ENCODE measurements around the gene TTC9B. TPM values are rescaled to one million over a fixed set of nuclear protein-coding genes. Genes with fewer than 3 reads are reported as not detected.

Gene TTC9B
- total and polyA plus RNA-seq, 2 of the 13 experiments (the other 11 are each of a cell fraction or from before 2014, with no cell fraction given), result not detected

GRCh38 chr19:40243181-40243580 lies 25.0 kb upstream of the TTC9B start (continued):
- TF ChIP-seq HNF1A (IDR thresholded peaks at IDR 0.05; ENCODE audit: low read depth) (no peak), HNF1A (CRISPR knock-in tag; IDR thresholded peaks at IDR 0.05; ENCODE audit: borderline replicate concordance) (no peak), ZNF33A (CRISPR knock-in tag; IDR thresholded peaks at IDR 0.05; ENCODE audit: borderline replicate concordance) (no peak), ZKSCAN8 (CRISPR knock-in tag; IDR thresholded peaks at IDR 0.05; ENCODE audit: borderline replicate concordance) (no peak), HOXA9 (CRISPR knock-in tag; IDR thresholded peaks at IDR 0.05; ENCODE audit: borderline replicate concordance) (no peak), ZNF883 (CRISPR knock-in tag; IDR thresholded peaks at IDR 0.05; ENCODE audit: not compliant biosample characterization) (no peak), TCF12 (IDR thresholded peaks at IDR 0.05) (no peak), TCF12 (CRISPR knock-in tag; IDR thresholded peaks at IDR 0.05) (no peak), RXRA (CRISPR knock-in tag; IDR thresholded peaks at IDR 0.05) (no peak)

- H3K36me3 ChIP-seq (replicated peaks in 1 of 2; ENCODE audit: control insufficient read depth in 1 of 2, insufficient read depth in 2 of 2, low read length in 2 of 2), result peaks cover 18 to 65% of the 10 kb centered on the region in 2 experiments
- H3K4me2 ChIP-seq (ENCODE audit: low read depth, low read length), result no peak overlapping the region
Measured at GRCh38 chr19:40242480-40242879, 24.3 kb upstream of the TTC9B start.

More at GRCh38 chr19:40242480-40242879, 24.3 kb upstream of the TTC9B start:
- ChIA-PET POLR2A (no interaction called here), CTCF (ENCODE audit: low intra/inter-chr PET ratio, low total read pairs) (no interaction called here)
- 88% methylated on average over 1 of the region's 12 CpGs for WGBS (ENCODE audit: low lambda C conversion rate)
- ATAC-seq, result no peak
- no peak overlapping the region for H3K9ac ChIP-seq (ENCODE audit: insufficient read depth, low read depth, low read length)
- intact Hi-C loops (cut with micrococcal nuclease; ENCODE audit: unreplicated experiment), result no loop called here
- no peak for FAIRE-seq
- H3K27ac ChIP-seq (ENCODE audit: extremely low read length, insufficient read depth, low read length), result no peak overlapping the region
- no TSS peak for BruUV-seq (replicated peaks)
- DNase-seq (ENCODE audit: low spot score), result no peak
- no peak overlapping the region for H2AFZ ChIP-seq (ENCODE audit: low read length)
- no peaks in the 10 kb centered on the region for H3K27me3 ChIP-seq (ENCODE audit: control insufficient read depth in 1 of 2, insufficient read depth in 2 of 2, low read length in 2 of 2)
- TF ChIP-seq ZNF234 (CRISPR knock-in tag; conservative IDR thresholded peaks at IDR 0.05), result no peak
- TF ChIP-seq MNT (IDR thresholded peaks at IDR 0.05), result no peak
- no peak for TF ChIP-seq HBP1 (CRISPR knock-in tag; IDR thresholded peaks at IDR 0.05; ENCODE audit: low read depth)
- no peak for TF ChIP-seq FOXO1 (CRISPR knock-in tag; IDR thresholded peaks at IDR 0.05)
- no peak for TF ChIP-seq ZNF839 (CRISPR knock-in tag; IDR thresholded peaks at IDR 0.05; ENCODE audit: borderline replicate concordance)
- no peak for TF ChIP-seq MLLT10 (CRISPR knock-in tag; IDR thresholded peaks at IDR 0.05)
- no peak for TF ChIP-seq TBL1XR1 (IDR thresholded peaks at IDR 0.05; ENCODE audit: borderline replicate concordance, low read length, partially characterized antibody)
- no peak for TF ChIP-seq ZNF207 (IDR thresholded peaks at IDR 0.05; ENCODE audit: borderline replicate concordance)
- no peaks in the 10 kb centered on the region for H3K9me3 ChIP-seq (ENCODE audit: low read length)
- in situ Hi-C loops (cut with HindIII; ENCODE audit: extremely low pct_ligation_motif_present, low pct_unique_long_range_greater_than_20kb), result no loop called here
- H4K20me1 ChIP-seq (ENCODE audit: insufficient read depth, low read length), result no peaks in the 10 kb centered on the region
- no peak overlapping the region for H3K4me3 ChIP-seq (replicated peaks in 1 of 3; ENCODE audit: insufficient read depth in 1 of 3, low read depth in 2 of 3, low read length in 3 of 3)
- H3K79me2 ChIP-seq (ENCODE audit: insufficient read depth, low read length), result peaks cover 8% of the 10 kb centered on the region
- H3K4me1 ChIP-seq (ENCODE audit: insufficient read depth, low read length), result peaks cover 8% of the 10 kb centered on the region; the same call in 1 of the 2 replicates
